Measurements from ENCODE around the gene ZNF793. TPM values are rescaled to one million over a fixed set of nuclear protein-coding genes. Genes with fewer than 3 reads are reported as not detected.

ZNF793 gene
- total and polyA plus RNA-seq, 11 donors: 2.8 to 7.9 (median 5.9) TPM

- no peak overlapping the region for H3K4me3 ChIP-seq
- no peaks in the 10 kb centered on the region for H3K27me3 ChIP-seq
- ATAC-seq (no peak), DNase-seq (no peak)
- H3K36me3 ChIP-seq: peaks cover 0 to 48% (median 34%) of the 10 kb centered on the region in 9 donors
- no peak for TF ChIP-seq CTCF (IDR thresholded peaks at IDR 0.05)
- TF ChIP-seq POLR2A (IDR thresholded peaks at IDR 0.05): no peak
- H3K4me1 ChIP-seq: peaks cover 0 to 24% (median 18%) of the 10 kb centered on the region in 12 donors
- H3K27ac ChIP-seq: no peak overlapping the region
- H3K9me3 ChIP-seq: peaks cover 0 to 56% (median 17%) of the 10 kb centered on the region in 12 donors
- intact Hi-C loops (cut with DNase I): loop anchor here in 2 of 10 donors (5.0 kb wide), 2 partner anchors 35 to 40 kb away; partner anchors contain the start of gene ZNF793 (in 1 of the 2)
- WGBS, 4 donors: 95 to 98% (median 97%) methylated on average over 9 of the region's 9 CpGs
Measured at GRCh38 chr19:37472165-37472564, 34.6 kb upstream of the ZNF793 start.

GRCh38 chr19:37484406-37485168 is 22.2 kb upstream of the ZNF793 start:
- intact Hi-C loops (cut with DNase I): no loop called here
- no peak overlapping the region for H3K27ac ChIP-seq
- no peak for DNase-seq
- H3K27me3 ChIP-seq: no peaks in the 10 kb centered on the region
- no peak for ATAC-seq
- peaks cover 6 to 100% (median 96%) of the 10 kb centered on the region in 12 donors for H3K9me3 ChIP-seq
- H3K36me3 ChIP-seq: peaks cover 11 to 73% (median 48%) of the 10 kb centered on the region in 9 donors
- H3K4me1 ChIP-seq: no peaks in the 10 kb centered on the region
- H3K4me3 ChIP-seq: no peak overlapping the region
- no peak for TF ChIP-seq POLR2A (IDR thresholded peaks at IDR 0.05)
- TF ChIP-seq CTCF (IDR thresholded peaks at IDR 0.05): no peak
- WGBS, 4 donors: 97 to 100% (median 98%) methylated on average over 8 of the region's 8 CpGs

- Histone ChIP-seq H3K36me3 (peaks cover 0 to 7% (median 0%) of the 10 kb centered on the region in 9 donors), H3K4me1 (no peaks in the 10 kb centered on the region), H3K4me3 (no peak overlapping the region), H3K9me3 (peaks cover 0 to 97% (median 56%) of the 10 kb centered on the region in 12 donors), H3K27me3 (no peaks in the 10 kb centered on the region), H3K27ac (no peak overlapping the region)
- intact Hi-C loops (cut with DNase I): no loop called here
- no peak for DNase-seq
- no peak for ATAC-seq
- WGBS, 4 donors: 65 to 78% (median 71%) methylated on average over 3 of the region's 3 CpGs
- TF ChIP-seq POLR2A (IDR thresholded peaks at IDR 0.05) (no peak), CTCF (IDR thresholded peaks at IDR 0.05) (no peak)
Measured at GRCh38 chr19:37492213-37492612, 14.5 kb upstream of the ZNF793 start.

- no peak for TF ChIP-seq POLR2A (IDR thresholded peaks at IDR 0.05)
- no peak for TF ChIP-seq CTCF (IDR thresholded peaks at IDR 0.05)
Measured at GRCh38 chr19:37505958-37506386, 767 bp upstream of the ZNF793 start.

More at GRCh38 chr19:37505958-37506386, 767 bp upstream of the ZNF793 start:
- Histone ChIP-seq H3K27me3 (no peaks in the 10 kb centered on the region), H3K36me3 (peaks cover 0 to 23% (median 9%) of the 10 kb centered on the region in 9 donors), H3K4me1 (peaks cover 0 to 19% (median 5%) of the 10 kb centered on the region in 12 donors), H3K4me3 (peak overlapping the region; percentile 62 to 87 (median 70)), H3K9me3 (peaks cover 0 to 32% (median 0%) of the 10 kb centered on the region in 12 donors), H3K27ac (peak overlapping the region; percentile 86 to 98 (median 93))
- peak in 3 of 4 donors; percentile 11 to 24 (median 19) for ATAC-seq
- intact Hi-C loops (cut with DNase I): loop anchor here in 6 of 10 donors (1.0 to 10.0 kb wide), 6 partner anchors 34 to 149 kb away; partner anchors contain the start of genes ZNF570 (in 4 of the 6), ZNF569 (in 2 of the 6) and ZFP30 (in 1 of the 6)
- no peak for DNase-seq
- 1 to 6% (median 3%) methylated on average over 12 of the region's 12 CpGs for WGBS, 4 donors
